Ammon's horn (tissue), 1 donor: Measurements from ENCODE around the gene KIF21B.
"Not testable (repeated sequence)": the region's sequence is repeated elsewhere in the genome, so short reads cannot be mapped to it uniquely, and the experiment has no call there.

ENCODE experiments used
- DNase-seq: peaks from one replicate; pipeline ENCODE4 v3.0.0-alpha.2; 2016; ENCODE audit warnings: low spot score

Gene KIF21B

DNA sequence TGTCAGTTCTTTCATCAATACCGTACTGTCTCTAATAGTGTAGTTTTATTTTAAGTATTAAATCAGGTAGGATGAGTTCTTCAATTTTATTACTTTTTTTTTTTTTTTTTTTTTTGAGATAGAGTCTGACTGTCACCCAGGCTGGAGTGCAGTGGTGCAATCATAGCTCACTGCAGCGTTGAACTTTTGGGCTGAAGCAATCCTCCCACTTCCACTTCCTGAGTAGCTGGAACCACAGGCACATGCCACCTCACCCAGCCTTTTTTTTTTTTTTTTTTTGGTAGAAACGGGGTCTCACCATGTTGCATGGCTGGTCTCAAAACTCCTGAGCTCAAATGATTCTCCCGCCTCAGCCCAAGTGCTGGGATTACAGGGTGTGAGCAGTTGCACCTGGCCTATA is 84.6 kb downstream of the KIF21B start:
- no peak for DNase-seq

DNA sequence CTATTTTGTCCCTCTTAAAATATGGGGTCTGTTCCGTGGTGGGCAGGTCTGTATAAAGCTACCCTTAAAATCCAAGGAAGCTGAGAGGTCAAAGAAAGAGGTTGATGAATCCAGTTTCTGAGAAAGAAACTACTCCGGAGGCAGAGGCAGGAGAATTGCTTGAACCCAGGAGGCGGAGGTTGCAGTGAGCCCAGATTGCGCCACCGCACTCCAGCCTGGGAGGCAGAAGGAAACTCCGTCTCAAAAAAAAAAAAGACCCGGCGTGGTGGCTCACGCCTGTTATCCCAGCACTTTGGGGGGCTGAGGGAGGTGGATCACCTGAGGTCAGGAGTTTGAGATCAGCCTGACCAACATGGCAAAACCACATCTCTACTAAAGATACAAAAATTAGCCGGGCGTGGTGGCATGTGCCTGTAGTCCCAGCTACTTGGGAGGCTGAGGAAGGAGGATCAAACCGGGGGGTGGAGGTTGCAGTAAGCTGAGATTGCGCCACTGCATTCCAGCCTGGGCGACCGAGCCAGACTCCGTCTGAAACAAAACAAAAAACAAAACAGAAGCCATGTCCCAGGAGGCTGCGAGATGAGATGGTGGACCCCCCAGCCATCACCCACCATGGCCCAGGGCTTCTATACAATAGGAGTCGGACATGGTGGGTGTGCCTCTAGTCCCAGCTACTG is 88.1 kb downstream of the KIF21B start:
- not testable (repeated sequence) for DNase-seq

DNA sequence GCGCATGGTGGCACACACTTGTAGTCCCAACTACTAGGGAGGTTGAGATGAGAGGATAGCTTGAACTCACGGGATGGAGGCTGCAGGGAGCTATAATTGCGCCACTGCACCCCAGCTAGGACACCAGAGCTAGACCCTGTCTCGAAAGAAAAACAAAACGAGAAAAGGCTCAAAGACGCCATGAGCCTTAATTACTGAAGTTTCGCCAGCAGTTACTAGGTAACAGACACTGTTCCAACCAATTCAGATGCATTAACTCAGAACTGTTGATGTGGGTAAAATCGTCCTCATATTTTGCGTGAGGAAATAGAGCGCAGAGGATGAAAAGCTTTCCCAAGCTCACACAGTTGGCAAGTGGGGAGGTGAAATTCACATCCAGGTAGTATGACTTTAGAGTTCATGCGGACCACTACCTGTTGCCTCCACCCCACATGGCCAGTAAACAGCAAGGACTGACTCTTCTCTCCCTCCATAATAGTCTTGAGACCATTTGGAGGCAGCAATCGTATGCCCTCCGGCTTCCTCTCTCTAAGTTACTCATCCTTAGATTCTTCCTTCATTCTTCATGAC is 88.8 kb downstream of the KIF21B start:
- no peak for DNase-seq

DNA sequence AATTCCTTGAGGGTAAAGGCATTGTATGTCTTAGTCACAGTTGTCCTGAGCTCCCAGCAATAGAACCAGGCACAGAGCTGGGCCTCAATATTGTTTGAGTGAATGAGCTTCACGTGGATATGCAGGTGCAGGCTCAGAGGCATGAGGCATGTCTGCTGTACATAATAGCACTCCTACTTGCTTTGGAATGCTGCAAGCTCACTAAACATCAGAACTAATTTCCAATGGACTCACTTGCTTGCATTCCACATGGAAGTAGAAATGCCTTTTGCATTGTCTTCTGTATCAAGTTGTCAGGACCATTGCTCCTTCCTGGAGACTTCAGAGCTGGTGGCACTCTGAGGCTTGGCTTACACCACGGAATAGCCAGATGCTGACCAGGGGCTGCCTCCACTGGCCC is 91.7 kb downstream of the KIF21B start:
- DNase-seq: no peak

DNA sequence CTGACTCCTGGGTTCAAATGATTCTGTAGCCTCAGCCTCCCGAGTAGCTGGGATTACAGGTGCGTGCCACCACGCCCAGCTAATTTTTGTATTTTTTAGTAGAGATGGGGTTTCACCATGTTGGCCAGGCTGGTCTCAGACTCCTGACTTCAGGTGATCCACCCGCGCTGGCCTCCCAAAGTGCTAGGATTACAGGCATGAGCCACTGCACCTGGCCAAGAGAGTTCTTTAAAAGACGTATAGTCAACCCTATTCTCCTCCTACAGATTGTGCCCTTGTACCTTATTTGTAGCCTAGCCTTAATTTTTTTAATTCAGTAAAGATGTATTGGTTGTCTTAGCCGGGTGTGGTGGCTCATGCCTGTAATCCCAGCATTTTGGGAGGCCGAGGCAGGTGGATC is 93.2 kb downstream of the KIF21B start:
- DNase-seq: not testable (repeated sequence)

DNA sequence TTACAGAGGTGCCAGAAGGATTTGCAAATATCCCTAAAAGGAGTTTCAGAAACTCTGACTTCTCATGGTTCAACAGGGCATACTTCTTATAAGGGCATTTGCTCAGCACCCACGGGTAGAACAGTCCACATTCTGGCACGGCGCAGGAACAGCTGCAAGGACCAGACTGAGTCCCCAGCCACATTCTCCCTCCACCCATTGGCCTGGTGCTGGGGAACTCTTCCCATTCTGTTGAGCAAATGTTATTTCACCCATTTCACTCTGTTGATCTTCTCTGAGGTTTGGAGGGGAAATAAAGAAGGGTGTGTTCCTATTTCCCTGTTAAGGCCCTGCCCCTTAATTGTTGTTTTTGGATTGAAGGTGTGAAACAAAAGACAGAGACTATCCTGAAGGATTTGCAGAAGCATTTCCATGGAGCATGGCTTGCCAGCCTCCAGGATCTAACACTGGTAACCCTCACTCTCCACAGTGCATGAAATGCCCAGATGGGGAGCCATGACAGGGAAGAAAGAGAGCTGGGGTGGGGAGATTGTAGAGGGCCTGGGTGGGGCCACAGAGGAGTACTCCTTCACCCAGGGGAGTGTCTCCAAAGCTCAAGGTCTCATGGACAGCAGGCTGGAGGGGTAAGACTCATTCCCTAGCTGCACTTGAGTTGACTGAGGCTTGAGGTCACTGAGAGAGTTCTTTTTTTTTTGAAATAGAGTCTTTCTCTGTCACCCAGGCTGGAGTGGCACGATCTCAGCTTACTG is 93.8 kb downstream of the KIF21B start:
- DNase-seq: no peak

DNA sequence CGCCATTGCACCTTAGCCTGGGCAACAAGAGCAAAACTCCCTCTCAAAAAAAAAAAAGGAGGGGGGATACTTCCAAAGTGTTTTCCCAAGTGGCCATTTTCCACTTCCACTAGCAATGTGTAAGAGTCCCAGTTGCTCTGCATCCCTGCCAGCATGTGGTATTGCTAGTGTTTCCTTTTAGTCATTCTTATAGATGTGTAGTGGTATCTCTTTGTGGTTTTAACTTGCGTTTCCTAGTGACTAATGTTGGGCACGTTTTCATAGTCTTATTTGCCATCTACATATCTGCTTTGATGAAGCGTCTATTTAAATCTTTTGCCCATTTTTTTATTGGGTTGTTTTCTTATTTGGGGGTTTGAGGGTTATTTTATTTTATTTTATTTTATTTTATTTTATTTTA is 97.7 kb downstream of the KIF21B start:
- DNase-seq: no peak

DNA sequence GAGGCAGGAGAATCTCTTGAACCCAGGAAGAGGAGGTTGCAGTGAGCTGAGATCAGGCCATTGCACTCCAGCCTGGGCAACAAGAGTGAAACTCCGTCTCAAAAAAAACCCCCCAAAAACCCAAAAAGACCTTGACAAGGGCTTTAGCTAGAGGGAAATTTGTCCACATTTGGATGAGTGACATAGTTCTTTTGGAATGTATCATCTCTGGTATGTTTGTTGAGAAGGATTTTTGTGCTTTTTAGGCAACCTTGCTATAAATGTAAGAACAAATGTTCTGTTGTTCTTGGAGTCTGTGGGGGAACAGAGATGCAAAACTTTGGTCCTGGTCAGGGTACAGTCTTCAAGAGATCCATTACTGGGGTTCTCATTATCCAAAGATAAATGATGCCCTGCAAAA is 99.9 kb downstream of the KIF21B start:
- DNase-seq: no peak

DNA sequence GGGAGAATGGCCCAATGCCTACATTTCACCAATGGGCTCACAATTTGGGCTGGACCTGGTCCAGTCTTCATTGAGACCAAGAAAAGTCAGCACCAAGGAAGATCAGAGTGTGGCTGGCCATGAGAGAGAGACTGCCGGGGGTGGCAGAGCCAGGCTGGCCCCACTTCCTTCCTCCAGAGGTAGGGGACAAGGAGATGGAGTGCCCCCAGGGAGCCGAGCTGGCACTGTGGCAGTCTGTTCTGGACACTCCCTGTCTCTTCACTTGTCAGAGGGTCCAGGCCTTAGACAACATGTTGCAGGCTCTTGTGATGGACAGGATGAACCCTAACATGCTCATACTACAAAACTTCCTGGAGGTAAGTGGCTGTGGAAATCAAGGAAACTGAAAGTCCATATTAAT is 101.1 kb downstream of the KIF21B start:
- no peak for DNase-seq

DNA sequence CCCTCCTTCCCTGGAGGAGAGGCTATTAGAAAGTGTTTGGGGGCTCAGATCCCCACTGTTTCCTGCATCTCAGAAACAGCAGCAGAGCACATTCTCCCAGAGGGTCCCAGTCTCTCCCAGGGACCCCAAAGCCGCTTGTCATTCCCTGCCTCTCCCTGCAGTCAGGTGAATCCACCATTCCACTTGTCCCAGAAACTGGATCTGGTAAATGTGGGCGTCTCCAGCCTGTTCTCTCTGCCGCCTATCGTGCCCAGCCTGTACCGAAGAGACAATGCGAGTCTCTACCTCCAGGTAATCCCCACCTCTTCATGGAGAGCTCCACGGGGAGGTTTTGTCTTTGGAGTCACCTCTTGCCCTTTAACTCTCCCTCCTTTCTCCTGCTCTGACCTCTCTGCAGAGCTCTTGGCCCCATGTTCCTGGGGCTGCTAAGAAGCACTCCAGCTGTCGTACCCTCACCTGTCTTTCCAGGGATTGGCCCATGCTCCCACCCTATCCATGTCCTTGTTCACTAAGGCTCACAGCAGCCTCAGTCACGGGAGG is 101.9 kb downstream of the KIF21B start:
- no peak for DNase-seq
